ENCODE measurements around the gene ESR2.

GRCh38 chr14:64109819-64110554 is 184.2 kb downstream of the ESR2 start:
- TF ChIP-seq CTCF (IDR thresholded peaks at IDR 0.05 in 4 of 5, conservative IDR thresholded peaks at IDR 0.05 in 1 of 5) (no peak), POLR2A (IDR thresholded peaks at IDR 0.05) (no peak)
